Measurements from ENCODE around the gene RUNX3. TPM values are rescaled to one million over a fixed set of nuclear protein-coding genes. Genes with fewer than 3 reads are reported as not detected.
A peak's percentile ranks its signal among the peaks of the same experiment; 100 is the strongest.

Gene RUNX3
- total RNA-seq, 2 experiments from 2014 or later: 12.2 to 39.5 TPM

- peak overlapping the region; percentile 72 for H3K27ac ChIP-seq (ENCODE audit: low read depth, low read length, poor library complexity, severe bottlenecking)
- intact Hi-C loops (cut with micrococcal nuclease; ENCODE audit: unreplicated experiment): no loop called here
- CTCF ChIA-PET (ENCODE audit: unreplicated experiment): interaction anchor here (0.9 kb wide), 1 partner anchor 218 kb away, joined by 3 read pairs; no protein-coding TSS in a partner anchor
- H4K20me1 ChIP-seq (ENCODE audit: insufficient read depth, low read length): peaks cover 27% of the 10 kb centered on the region; the same call in 1 of the 2 replicates
- no TSS peak for BruUV-seq (replicated peaks)
- POLR2A ChIA-PET: interaction anchor here (0.6 to 1.7 kb wide), 3 partner anchors 25 to 104 kb away, joined by 3 to 11 read pairs (median 4); no protein-coding TSS in a partner anchor
- no peaks in the 10 kb centered on the region for H3K9me3 ChIP-seq (ENCODE audit: low read length)
- DNase-seq (ENCODE audit: low spot score): no peak
- no peaks in the 10 kb centered on the region for H3K9me2 ChIP-seq (ENCODE audit: insufficient read depth, low read length)
- H3K4me2 ChIP-seq (ENCODE audit: low read length): peak overlapping the region; percentile 85
- peaks cover 47% of the 10 kb centered on the region for H3K36me3 ChIP-seq (ENCODE audit: insufficient read depth, low read length)
- no peak for TF ChIP-seq EZH2phosphoT487 (IDR thresholded peaks at IDR 0.05; ENCODE audit: borderline replicate concordance, low read depth, low read length)
- no peak for TF ChIP-seq CTCF (conservative IDR thresholded peaks at IDR 0.05; ENCODE audit: low read length)
- H2AFZ ChIP-seq (ENCODE audit: low read length): no peak overlapping the region
- H3K4me3 ChIP-seq (ENCODE audit: low read depth, low read length, poor library complexity, severe bottlenecking): peak overlapping the region; percentile 91
- peaks cover 23% of the 10 kb centered on the region for H3K79me2 ChIP-seq (ENCODE audit: insufficient read depth, low read depth, low read length)
- H3K4me1 ChIP-seq (ENCODE audit: insufficient read depth, low read length, poor library complexity, severe bottlenecking): peaks cover 76% of the 10 kb centered on the region
Measured at GRCh38 chr1:24927988-24928688, 1.9 kb downstream of the RUNX3 start.

- H3K79me2 ChIP-seq (ENCODE audit: insufficient read depth, low read depth, low read length): peaks cover 23% of the 10 kb centered on the region
- no peaks in the 10 kb centered on the region for H3K9me2 ChIP-seq (ENCODE audit: insufficient read depth, low read length)
- DNase-seq (ENCODE audit: low spot score): no peak
- peaks cover 72% of the 10 kb centered on the region for H3K4me1 ChIP-seq (ENCODE audit: insufficient read depth, low read length, poor library complexity, severe bottlenecking)
- H3K27ac ChIP-seq (ENCODE audit: low read depth, low read length, poor library complexity, severe bottlenecking): no peak overlapping the region
- TF ChIP-seq CTCF (conservative IDR thresholded peaks at IDR 0.05; ENCODE audit: low read length): no peak
- no peak for TF ChIP-seq EZH2phosphoT487 (IDR thresholded peaks at IDR 0.05; ENCODE audit: borderline replicate concordance, low read depth, low read length)
- BruUV-seq (replicated peaks): no TSS peak
- H3K4me3 ChIP-seq (ENCODE audit: low read depth, low read length, poor library complexity, severe bottlenecking): peak overlapping the region; percentile 91
- CTCF ChIA-PET (ENCODE audit: unreplicated experiment): no interaction called here
- peak overlapping the region; percentile 85 for H3K4me2 ChIP-seq (ENCODE audit: low read length)
- H3K36me3 ChIP-seq (ENCODE audit: insufficient read depth, low read length): peaks cover 52% of the 10 kb centered on the region
- H4K20me1 ChIP-seq (ENCODE audit: insufficient read depth, low read length): peaks cover 27% of the 10 kb centered on the region; the same call in 1 of the 2 replicates
- no peak overlapping the region for H2AFZ ChIP-seq (ENCODE audit: low read length)
- H3K9me3 ChIP-seq (ENCODE audit: low read length): no peaks in the 10 kb centered on the region
- intact Hi-C loops (cut with micrococcal nuclease; ENCODE audit: unreplicated experiment): no loop called here
- POLR2A ChIA-PET: interaction anchor here (0.6 to 1.7 kb wide), 4 partner anchors 14 to 755 kb away, joined by 3 to 11 read pairs (median 3); no protein-coding TSS in a partner anchor
Measured at GRCh38 chr1:24927473-24927872, 2.6 kb downstream of the RUNX3 start.
